HEK293 (cell line): Measurements from ENCODE around the gene HIRA.

ENCODE experiments used
- AEBP2 ChIP-seq: fragments of 450-650 bp; formaldehyde crosslinking; IDR thresholded peaks from 2 replicates; pipeline ENCODE4 v1.5.1; 2016; ENCODE audit warnings: missing biosample characterization, missing genetic modification characterization, borderline replicate concordance
- KLF10 ChIP-seq: fragments of 450-650 bp; IDR thresholded peaks from 2 replicates; pipeline ENCODE4 v1.5.1; 2018; ENCODE audit warnings: missing biosample characterization, mild to moderate bottlenecking, missing genetic modification characterization
- KLF9 ChIP-seq: fragments of 450-650 bp; formaldehyde crosslinking; IDR thresholded peaks from 2 replicates; pipeline ENCODE4 v1.5.1; 2016; ENCODE audit warnings: missing biosample characterization, missing genetic modification characterization, low read depth
- PRDM4 ChIP-seq: fragments of 450-650 bp; formaldehyde crosslinking; IDR thresholded peaks from 2 replicates; pipeline ENCODE4 v1.5.1; 2017; ENCODE audit warnings: missing biosample characterization, missing genetic modification characterization
- ZBTB10 ChIP-seq: fragments of 450-650 bp; formaldehyde crosslinking; IDR thresholded peaks from 2 replicates; pipeline ENCODE4 v1.5.1; 2016; ENCODE audit warnings: missing biosample characterization, missing genetic modification characterization
- ZBTB17 ChIP-seq: fragments of 450-650 bp; formaldehyde crosslinking; IDR thresholded peaks from 2 replicates; pipeline ENCODE4 v1.5.1; 2016; ENCODE audit warnings: missing biosample characterization, missing genetic modification characterization
- ZBTB26 ChIP-seq: fragments of 450-650 bp; formaldehyde crosslinking; optimal IDR thresholded peaks from 2 replicates; pipeline ENCODE3; 2016; ENCODE audit warnings: missing biosample characterization, mild to moderate bottlenecking, missing genetic modification characterization
- ZFP3 ChIP-seq: fragments of 450-650 bp; formaldehyde crosslinking; IDR thresholded peaks from 2 replicates; pipeline ENCODE4 v1.5.1; 2016; ENCODE audit warnings: low read depth, missing biosample characterization, missing genetic modification characterization
- ZFP69B ChIP-seq: fragments of 450-650 bp; formaldehyde crosslinking; IDR thresholded peaks from 2 replicates; pipeline ENCODE4 v1.5.1; 2016; ENCODE audit warnings: missing biosample characterization, missing genetic modification characterization
- ZNF112 ChIP-seq: fragments of 450-650 bp; formaldehyde crosslinking; IDR thresholded peaks from 2 replicates; pipeline ENCODE4 v1.5.0; 2017; ENCODE audit warnings: missing biosample characterization, missing genetic modification characterization
- ZNF155 ChIP-seq: fragments of 450-650 bp; formaldehyde crosslinking; IDR thresholded peaks from 2 replicates; pipeline ENCODE4 v1.5.1; 2016; ENCODE audit warnings: missing biosample characterization, missing genetic modification characterization
- ZNF24 ChIP-seq: fragments of 450-650 bp; formaldehyde crosslinking; IDR thresholded peaks from 2 replicates; pipeline ENCODE4 v1.5.1; 2016; ENCODE audit warnings: missing biosample characterization, missing genetic modification characterization
- ZNF433 ChIP-seq: fragments of 450-650 bp; formaldehyde crosslinking; IDR thresholded peaks from 2 replicates; pipeline ENCODE4 v1.5.1; 2016; ENCODE audit warnings: missing biosample characterization, missing genetic modification characterization, low read depth
- ZNF449 ChIP-seq: fragments of 450-650 bp; formaldehyde crosslinking; IDR thresholded peaks from 2 replicates; pipeline ENCODE4 v1.5.1; 2017; ENCODE audit warnings: missing biosample characterization, mild to moderate bottlenecking, missing genetic modification characterization, moderate library complexity
- ZNF501 ChIP-seq: fragments of 450-650 bp; formaldehyde crosslinking; IDR thresholded peaks from 2 replicates; pipeline ENCODE4 v1.5.1; 2016; ENCODE audit warnings: missing biosample characterization, missing genetic modification characterization
- ZNF626 ChIP-seq: fragments of 450-650 bp; sonication (Bioruptor Pico); formaldehyde crosslinking; IDR thresholded peaks from 2 replicates; pipeline ENCODE4 v1.5.1; 2018; ENCODE audit warnings: missing biosample characterization, missing genetic modification characterization, inconsistent platforms
- ZNF654 ChIP-seq: fragments of 450-650 bp; formaldehyde crosslinking; IDR thresholded peaks from 2 replicates; pipeline ENCODE4 v1.5.1; 2016; ENCODE audit warnings: low read depth, missing biosample characterization, missing genetic modification characterization
- ZNF704 ChIP-seq: fragments of 450-650 bp; formaldehyde crosslinking; IDR thresholded peaks from 2 replicates; pipeline ENCODE4 v1.5.1; 2016; ENCODE audit warnings: missing biosample characterization, missing genetic modification characterization
- ZSCAN30 ChIP-seq: fragments of 450-650 bp; IDR thresholded peaks from 2 replicates; pipeline ENCODE4 v1.5.1; 2018; ENCODE audit warnings: missing biosample characterization, mild to moderate bottlenecking, missing genetic modification characterization, moderate library complexity
- ZSCAN4 ChIP-seq: fragments of 450-650 bp; formaldehyde crosslinking; IDR thresholded peaks from 2 replicates; pipeline ENCODE4 v1.5.1; 2017; ENCODE audit warnings: missing biosample characterization, missing genetic modification characterization
- TF ChIP-seq, protein P1 (sequence below): fragments of 450-650 bp; formaldehyde crosslinking; IDR thresholded peaks from 2 replicates; pipeline ENCODE4 v1.5.1; 2016; ENCODE audit warnings: missing biosample characterization, missing genetic modification characterization
- TF ChIP-seq, protein P2 (sequence below): fragments of 450-650 bp; formaldehyde crosslinking; IDR thresholded peaks from 2 replicates; pipeline ENCODE4 v1.5.1; 2017; ENCODE audit warnings: missing biosample characterization, missing genetic modification characterization

Gene HIRA

GRCh38 chr22:19291580-19292457, 139.7 kb downstream of the HIRA start, which contains the start of gene CLTCL1 (continued):
- TF ChIP-seq ZBTB10 (tag by site-specific recombination) (0 out of 2 replicates have a peak, but pooled peaks have one; percentile 38), ZBTB26 (tag by site-specific recombination) (peak; percentile 39), ZNF449 (no peak), ZNF501 (tag by site-specific recombination) (0 out of 2 replicates have a peak, but pooled peaks have one; percentile 61), ZSCAN4 (tag by site-specific recombination) (no peak; the same call in 1 of the 2 replicates), ZNF626 (tag by site-specific recombination) (no peak), ZNF654 (tag by site-specific recombination) (no peak), KLF10 (tag by site-specific recombination) (peak; percentile 93), ZNF112 (tag by site-specific recombination) (no peak), ZNF155 (tag by site-specific recombination) (no peak), PRDM4 (tag by site-specific recombination) (no peak; the same call in 1 of the 2 replicates), ZFP3 (no peak), ZNF704 (no peak), AEBP2 (tag by site-specific recombination) (no peak), ZSCAN30 (peak; percentile 70), KLF9 (tag by site-specific recombination) (peak; percentile 65), ZNF433 (no peak), ZNF24 (tag by site-specific recombination) (0 out of 2 replicates have a peak, but pooled peaks have one; percentile 49), ZBTB17 (peak; percentile 62; the same call in 1 of the 2 replicates), ZFP69B (tag by site-specific recombination) (peak; percentile 26; the same call in 1 of the 2 replicates)
- TF ChIP-seq, protein P1, sequence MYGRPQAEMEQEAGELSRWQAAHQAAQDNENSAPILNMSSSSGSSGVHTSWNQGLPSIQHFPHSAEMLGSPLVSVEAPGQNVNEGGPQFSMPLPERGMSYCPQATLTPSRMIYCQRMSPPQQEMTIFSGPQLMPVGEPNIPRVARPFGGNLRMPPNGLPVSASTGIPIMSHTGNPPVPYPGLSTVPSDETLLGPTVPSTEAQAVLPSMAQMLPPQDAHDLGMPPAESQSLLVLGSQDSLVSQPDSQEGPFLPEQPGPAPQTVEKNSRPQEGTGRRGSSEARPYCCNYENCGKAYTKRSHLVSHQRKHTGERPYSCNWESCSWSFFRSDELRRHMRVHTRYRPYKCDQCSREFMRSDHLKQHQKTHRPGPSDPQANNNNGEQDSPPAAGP (tag by site-specific recombination): peak; percentile 43; the same call in 1 of the 2 replicates
- TF ChIP-seq, protein P2, sequence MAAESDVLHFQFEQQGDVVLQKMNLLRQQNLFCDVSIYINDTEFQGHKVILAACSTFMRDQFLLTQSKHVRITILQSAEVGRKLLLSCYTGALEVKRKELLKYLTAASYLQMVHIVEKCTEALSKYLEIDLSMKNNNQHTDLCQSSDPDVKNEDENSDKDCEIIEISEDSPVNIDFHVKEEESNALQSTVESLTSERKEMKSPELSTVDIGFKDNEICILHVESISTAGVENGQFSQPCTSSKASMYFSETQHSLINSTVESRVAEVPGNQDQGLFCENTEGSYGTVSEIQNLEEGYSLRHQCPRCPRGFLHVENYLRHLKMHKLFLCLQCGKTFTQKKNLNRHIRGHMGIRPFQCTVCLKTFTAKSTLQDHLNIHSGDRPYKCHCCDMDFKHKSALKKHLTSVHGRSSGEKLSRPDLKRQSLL (tag by site-specific recombination): 0 out of 2 replicates have a peak, but pooled peaks have one; percentile 11
